ENCODE results near the gene WRNIP1.

Gene WRNIP1

GRCh38 chr6:2820415-2820814 is 55.2 kb downstream of the WRNIP1 start:
- TF ChIP-seq REST (IDR thresholded peaks at IDR 0.05; ENCODE audit: insufficient read depth in 1 of 2, low read depth in 2 of 2, low read length in 2 of 2) (no peak), TAF1 (IDR thresholded peaks at IDR 0.05; ENCODE audit: borderline replicate concordance, insufficient read depth, low read length) (no peak), POLR2AphosphoS5 (IDR thresholded peaks at IDR 0.05; ENCODE audit: low read depth, low read length) (no peak), FOXP2 (optimal IDR thresholded peaks at IDR 0.05; ENCODE audit: borderline replicate concordance, extremely low read depth, extremely low read length, insufficient read depth) (no peak), SIN3A (IDR thresholded peaks at IDR 0.05; ENCODE audit: borderline replicate concordance, insufficient read depth, low read length) (no peak)

GRCh38 chr6:2821554-2821953 is 56.4 kb downstream of the WRNIP1 start:
- no peak for TF ChIP-seq REST (IDR thresholded peaks at IDR 0.05; ENCODE audit: insufficient read depth in 1 of 2, low read depth in 2 of 2, low read length in 2 of 2)
- no peak for TF ChIP-seq FOXP2 (optimal IDR thresholded peaks at IDR 0.05; ENCODE audit: borderline replicate concordance, extremely low read depth, extremely low read length, insufficient read depth)
- TF ChIP-seq POLR2AphosphoS5 (IDR thresholded peaks at IDR 0.05; ENCODE audit: low read depth, low read length) = no peak
- no peak for TF ChIP-seq SIN3A (IDR thresholded peaks at IDR 0.05; ENCODE audit: borderline replicate concordance, insufficient read depth, low read length)
- no peak for TF ChIP-seq TAF1 (IDR thresholded peaks at IDR 0.05; ENCODE audit: borderline replicate concordance, insufficient read depth, low read length)

- TF ChIP-seq TAF1 (IDR thresholded peaks at IDR 0.05; ENCODE audit: borderline replicate concordance, insufficient read depth, low read length) (no peak), REST (IDR thresholded peaks at IDR 0.05; ENCODE audit: insufficient read depth in 1 of 2, low read depth in 2 of 2, low read length in 2 of 2) (no peak), POLR2AphosphoS5 (IDR thresholded peaks at IDR 0.05; ENCODE audit: low read depth, low read length) (no peak), SIN3A (IDR thresholded peaks at IDR 0.05; ENCODE audit: borderline replicate concordance, insufficient read depth, low read length) (no peak), FOXP2 (optimal IDR thresholded peaks at IDR 0.05; ENCODE audit: borderline replicate concordance, extremely low read depth, extremely low read length, insufficient read depth) (no peak)
Observed at GRCh38 chr6:2823104-2823850, 58.1 kb downstream of the WRNIP1 start.

- TF ChIP-seq REST (IDR thresholded peaks at IDR 0.05; ENCODE audit: insufficient read depth in 1 of 2, low read depth in 2 of 2, low read length in 2 of 2) = no peak
- TF ChIP-seq TAF1 (IDR thresholded peaks at IDR 0.05; ENCODE audit: borderline replicate concordance, insufficient read depth, low read length) = no peak
- no peak for TF ChIP-seq SIN3A (IDR thresholded peaks at IDR 0.05; ENCODE audit: borderline replicate concordance, insufficient read depth, low read length)
- TF ChIP-seq POLR2AphosphoS5 (IDR thresholded peaks at IDR 0.05; ENCODE audit: low read depth, low read length) = no peak
Observed at GRCh38 chr6:2826131-2826530, 60.9 kb downstream of the WRNIP1 start.

All from PFSK-1 (cell line).